Peyer's patch (tissue), 4 donors: Measurements from ENCODE around the gene ZNF496.

Source experiments
- CTCF ChIP-seq, 6 experiments: fragments of 450-650 bp in 4 of 6; fragments of 200-600 bp in 2 of 6; sonication (generic) in 1 of 6; IDR thresholded peaks; one replicate each; pipeline ENCODE4 v1.5.1; 2017 to 2019; ENCODE audit warnings: antibody characterized with exemption in 6 of 6, mild to moderate bottlenecking in 3 of 6, moderate library complexity in 1 of 6
- POLR2A ChIP-seq, 2 donors: fragments of 450-650 bp; IDR thresholded peaks; one replicate each; pipeline ENCODE4 v1.5.1; 2017; ENCODE audit warnings: antibody characterized with exemption in 2 of 2, mild to moderate bottlenecking in 2 of 2, moderate library complexity in 2 of 2

DNA sequence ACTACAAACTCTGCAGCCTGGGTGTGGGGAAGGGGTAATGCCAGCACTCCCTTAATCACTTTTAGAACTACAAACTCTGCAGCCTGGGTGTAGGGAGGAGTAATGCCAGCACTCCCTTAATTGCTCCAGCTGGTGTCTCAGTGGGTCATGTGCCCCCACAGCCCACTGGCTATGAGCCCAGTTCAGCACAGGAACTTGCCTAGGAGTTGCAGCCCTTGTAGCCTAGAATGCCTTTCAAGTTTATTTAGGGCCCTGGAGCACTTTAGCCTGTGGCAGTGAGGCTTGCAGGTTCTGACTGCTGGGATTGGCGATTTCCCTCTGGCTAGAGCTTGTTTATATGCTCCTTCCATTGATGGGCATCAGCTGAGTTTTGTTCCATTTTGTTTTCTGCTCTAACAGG is 58.7 kb downstream of the ZNF496 start:
- TF ChIP-seq CTCF (IDR thresholded peaks at IDR 0.05): no peak
- no peak for TF ChIP-seq POLR2A (IDR thresholded peaks at IDR 0.05)
